Thyroid gland (tissue), 4 donors: ENCODE results near the gene LYZL2. TPM values are rescaled to one million over a fixed set of nuclear protein-coding genes. Genes with fewer than 3 reads are reported as not detected.
"Not testable (repeated sequence)": the region's sequence is repeated elsewhere in the genome, so short reads cannot be mapped to it uniquely, and the experiment has no call there.

Experiments
- DNase-seq, 2 donors: peaks; one replicate each; pipeline ENCODE4 v3.0.0-alpha.2; 2019
- H3K27ac ChIP-seq, 3 donors: fragments of 200-600 bp; sonication (generic); 1 replicate in 2 of 3; 2 replicates in 1 of 3; pipeline ENCODE4 v1.5.1; 2016 to 2019; ENCODE audit warnings: mild to moderate bottlenecking in 1 of 3, moderate library complexity in 1 of 3
- H3K27me3 ChIP-seq: fragments of 200-600 bp; sonication (generic); one replicate; pipeline ENCODE4 v1.5.1; 2019
- H3K36me3 ChIP-seq, 2 donors: fragments of 200-600 bp; sonication (generic); one replicate each; pipeline ENCODE4 v1.5.1; 2016 to 2019
- H3K4me1 ChIP-seq, 2 donors: fragments of 200-600 bp; sonication (generic); one replicate each; pipeline ENCODE4 v1.5.1; 2017 to 2019
- H3K4me3 ChIP-seq, 3 donors: fragments of 200-600 bp; sonication (generic); replicated peaks in 1 of 3; 1 replicate in 2 of 3; 2 replicates in 1 of 3; pipeline ENCODE4 v1.5.1; 2016; ENCODE audit warnings: mild to moderate bottlenecking in 1 of 3
- H3K9me3 ChIP-seq: fragments of 200-600 bp; sonication (generic); one replicate; pipeline ENCODE4 v1.5.1; 2017
- POLR2A ChIP-seq, 2 donors: fragments of 450-650 bp; IDR thresholded peaks; one replicate each; pipeline ENCODE4 v1.6.1; 2017; ENCODE audit warnings: antibody characterized with exemption in 2 of 2, mild to moderate bottlenecking in 2 of 2, moderate library complexity in 1 of 2
- WGBS, 2 donors: methylation state at CpG; one replicate each; pipeline ENCODE4 v1.1.5; 2017; 5-methylcytosine and 5-hydroxymethylcytosine counted together
- intact Hi-C: fragments of 100-400 bp; cut with DNase I; formaldehyde crosslinking; loops from one replicate; pipeline ENCODE4 v1.15.1; 2023
- total RNA-seq, 4 donors: library from RNA; depleted of rRNA; stranded (reverse); fragments of >200 nt; gene quantifications; one replicate each; pipeline ENCODE4 v1.2.3, GENCODE V29; 2016
- TF ChIP-seq, protein P1 (sequence below), 6 experiments: fragments of 200-600 bp in 3 of 6; fragments of 450-650 bp in 3 of 6; sonication (generic) in 3 of 6; IDR thresholded peaks; one replicate each; pipeline ENCODE4 v1.5.1; 2016 to 2019; ENCODE audit warnings: antibody characterized with exemption in 6 of 6, mild to moderate bottlenecking in 2 of 6, inconsistent platforms in 1 of 6, moderate library complexity in 1 of 6

The LYZL2 gene
- not detected for total RNA-seq

DNA sequence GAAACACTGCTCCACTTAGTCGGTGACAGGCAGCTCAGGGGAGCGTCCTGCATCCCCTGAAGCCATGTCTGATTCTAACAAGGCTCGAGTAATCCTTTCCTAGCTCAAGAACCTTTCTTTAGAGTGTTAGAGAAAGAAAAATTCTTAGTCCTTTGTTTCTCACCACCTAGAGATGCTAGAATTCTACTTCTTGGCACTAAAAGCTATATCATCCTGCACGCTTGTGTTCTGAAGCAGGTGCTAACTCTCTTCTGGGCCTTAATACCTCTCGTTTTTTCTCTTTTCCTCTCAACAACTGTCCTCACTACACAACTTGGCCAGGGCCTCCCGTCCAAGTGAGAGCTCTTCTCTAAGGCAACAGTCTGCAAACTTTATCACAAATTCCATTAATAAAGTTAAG, at the start of gene LYZL2:
TSS of gene LYZL2 (minus strand) at position 101 of the 400 bp plus-strand sequence. CDS start 2,838 bp downstream, outside the sequence.
- Histone ChIP-seq H3K27ac (no peak within 1 kb of the TSS), H3K9me3 (no peaks in the 10 kb centered on the region), H3K4me3 (no peak within 1 kb of the TSS), H3K4me1 (no peaks in the 10 kb centered on the region), H3K27me3 (no peaks in the 10 kb centered on the region), H3K36me3 (no peaks in the 10 kb centered on the region)
- 71 to 80% methylated on average over 6 of the region's 6 CpGs for WGBS, 2 donors
- intact Hi-C loops: no loop called here
- DNase-seq: no peak
- no peak for TF ChIP-seq POLR2A (IDR thresholded peaks at IDR 0.05)
- TF ChIP-seq, protein P1, sequence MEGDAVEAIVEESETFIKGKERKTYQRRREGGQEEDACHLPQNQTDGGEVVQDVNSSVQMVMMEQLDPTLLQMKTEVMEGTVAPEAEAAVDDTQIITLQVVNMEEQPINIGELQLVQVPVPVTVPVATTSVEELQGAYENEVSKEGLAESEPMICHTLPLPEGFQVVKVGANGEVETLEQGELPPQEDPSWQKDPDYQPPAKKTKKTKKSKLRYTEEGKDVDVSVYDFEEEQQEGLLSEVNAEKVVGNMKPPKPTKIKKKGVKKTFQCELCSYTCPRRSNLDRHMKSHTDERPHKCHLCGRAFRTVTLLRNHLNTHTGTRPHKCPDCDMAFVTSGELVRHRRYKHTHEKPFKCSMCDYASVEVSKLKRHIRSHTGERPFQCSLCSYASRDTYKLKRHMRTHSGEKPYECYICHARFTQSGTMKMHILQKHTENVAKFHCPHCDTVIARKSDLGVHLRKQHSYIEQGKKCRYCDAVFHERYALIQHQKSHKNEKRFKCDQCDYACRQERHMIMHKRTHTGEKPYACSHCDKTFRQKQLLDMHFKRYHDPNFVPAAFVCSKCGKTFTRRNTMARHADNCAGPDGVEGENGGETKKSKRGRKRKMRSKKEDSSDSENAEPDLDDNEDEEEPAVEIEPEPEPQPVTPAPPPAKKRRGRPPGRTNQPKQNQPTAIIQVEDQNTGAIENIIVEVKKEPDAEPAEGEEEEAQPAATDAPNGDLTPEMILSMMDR (IDR thresholded peaks at IDR 0.05): no peak

DNA sequence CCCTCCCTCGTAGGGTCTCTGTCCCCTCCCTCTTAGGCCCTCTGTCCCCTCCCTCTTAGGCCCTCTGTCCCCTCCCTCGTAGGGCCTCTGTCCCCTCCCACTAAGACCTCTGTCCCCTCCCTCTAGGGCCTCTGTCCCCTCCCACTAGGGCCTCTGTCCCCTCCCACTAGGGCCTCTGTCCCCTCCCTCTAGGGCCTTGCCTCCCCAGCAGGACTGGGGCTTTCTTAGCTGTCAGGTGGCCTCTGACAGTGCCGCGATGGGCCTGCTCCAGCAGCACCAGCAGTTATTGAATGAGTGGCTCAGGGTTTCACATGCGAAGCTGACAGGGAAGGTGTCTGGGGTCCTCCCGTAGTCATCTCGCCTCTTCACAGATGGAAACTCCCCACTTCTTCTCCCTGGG, 48.1 kb upstream of the LYZL2 start:
- H3K4me3 ChIP-seq, H3K27ac ChIP-seq, H3K36me3 ChIP-seq, H3K27me3 ChIP-seq, intact Hi-C loops, H3K9me3 ChIP-seq, H3K4me1 ChIP-seq, DNase-seq: not testable (repeated sequence)
- WGBS, 2 donors: 91 to 100% methylated on average over 1 to 3 of the region's 7 CpGs

DNA sequence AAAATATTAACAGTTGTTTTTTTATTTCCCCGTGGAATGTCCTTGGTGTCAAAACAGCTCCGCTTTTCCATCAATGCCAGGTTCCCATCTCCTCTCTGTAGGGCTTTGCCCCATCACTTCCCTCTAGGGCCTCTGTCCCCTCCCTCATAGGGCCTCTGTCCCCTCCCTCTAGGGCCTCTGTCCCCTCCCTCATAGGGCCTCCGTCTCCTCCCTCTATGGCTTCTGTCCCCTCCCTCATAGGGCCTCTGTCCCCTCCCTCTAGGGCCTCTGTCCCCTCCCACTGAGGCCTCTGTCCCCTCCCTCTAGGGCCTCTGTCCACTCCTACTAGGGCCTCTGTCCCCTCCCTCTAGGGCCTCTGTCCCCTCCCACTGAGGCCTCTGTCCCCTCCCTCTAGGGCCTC, 47.6 kb upstream of the LYZL2 start:
- intact Hi-C loops, H3K36me3 ChIP-seq, DNase-seq, H3K4me3 ChIP-seq, H3K9me3 ChIP-seq, H3K27me3 ChIP-seq, H3K27ac ChIP-seq, H3K4me1 ChIP-seq: not testable (repeated sequence)
- WGBS, 2 donors: 67 to 76% methylated on average over 3 of the region's 3 CpGs

DNA sequence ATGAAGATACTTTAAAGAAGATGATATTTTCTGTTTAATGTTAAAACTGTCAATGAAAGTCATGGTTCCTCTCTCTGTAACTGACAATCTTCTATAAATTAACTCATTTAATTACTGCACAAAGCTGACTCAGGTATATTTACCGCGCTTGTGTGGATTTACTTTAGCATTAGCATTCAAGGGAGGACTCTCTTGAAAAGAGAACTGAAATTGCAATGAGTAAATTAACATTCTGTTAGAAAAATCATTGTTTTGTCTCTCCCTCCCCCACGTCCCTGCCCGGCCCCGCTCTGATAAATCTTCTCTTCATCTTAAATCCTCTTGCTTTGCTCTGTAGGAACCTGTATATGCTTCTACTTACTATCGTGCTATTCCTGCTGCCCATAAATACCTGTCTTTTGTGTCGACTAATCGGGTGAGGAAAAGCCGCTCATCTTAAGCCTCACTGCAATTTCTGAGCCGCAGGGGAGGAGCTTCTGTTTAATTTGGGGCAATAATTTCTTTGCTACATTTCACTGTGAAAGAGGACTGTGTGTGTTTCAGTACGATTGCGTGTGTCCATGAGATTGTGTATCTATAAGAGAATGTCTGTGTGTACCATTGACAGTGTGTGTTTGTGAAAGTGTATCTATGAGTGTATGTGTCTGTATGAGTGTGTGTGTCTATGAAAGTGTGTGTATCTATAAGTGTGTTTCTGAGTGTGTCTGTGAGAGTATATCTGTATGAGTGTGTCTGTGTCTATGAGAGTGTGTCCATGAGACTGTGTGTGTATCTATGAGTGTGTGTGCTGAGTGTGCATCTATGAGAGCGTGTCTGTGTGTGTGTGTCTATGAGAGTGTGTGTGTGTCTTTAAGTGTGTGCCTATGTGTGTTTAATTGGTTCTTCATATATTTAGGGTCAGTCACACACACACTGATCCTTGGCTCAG, 46.5 kb upstream of the LYZL2 start:
- intact Hi-C loops: no loop called here
- no peak overlapping the region for H3K4me3 ChIP-seq
- TF ChIP-seq, protein P1 (IDR thresholded peaks at IDR 0.05): no peak
- TF ChIP-seq POLR2A (IDR thresholded peaks at IDR 0.05): no peak
- no peaks in the 10 kb centered on the region for H3K27me3 ChIP-seq
- WGBS, 2 donors: 84 to 88% methylated on average over 13 of the region's 13 CpGs
- H3K27ac ChIP-seq: no peak overlapping the region
- no peaks in the 10 kb centered on the region for H3K36me3 ChIP-seq
- no peak for DNase-seq
- H3K4me1 ChIP-seq: no peaks in the 10 kb centered on the region
- no peaks in the 10 kb centered on the region for H3K9me3 ChIP-seq

DNA sequence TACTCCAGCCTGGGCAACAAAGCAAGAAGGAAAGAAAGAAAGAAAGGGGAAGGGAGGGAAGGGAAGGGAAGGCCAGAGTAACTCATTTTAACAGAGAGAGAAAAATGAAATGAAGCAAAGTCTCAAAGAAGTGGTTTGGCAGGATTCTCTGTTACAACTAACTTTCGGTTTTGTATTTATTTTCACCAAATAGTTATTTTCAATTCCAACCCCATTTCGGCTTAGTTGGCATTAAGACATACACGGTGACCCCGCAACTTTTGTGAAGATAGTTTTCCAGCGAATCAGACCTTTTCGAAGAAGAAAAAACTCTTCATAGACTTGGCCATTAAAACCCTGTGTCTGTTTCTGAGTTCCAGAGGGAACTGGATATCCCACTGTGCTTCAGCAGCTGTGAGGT, 45.2 kb upstream of the LYZL2 start:
- Histone ChIP-seq H3K27ac (no peak overlapping the region), H3K9me3 (no peaks in the 10 kb centered on the region), H3K4me3 (no peak overlapping the region), H3K4me1 (no peaks in the 10 kb centered on the region), H3K27me3 (no peaks in the 10 kb centered on the region), H3K36me3 (no peaks in the 10 kb centered on the region)
- DNase-seq: no peak
- intact Hi-C loops: no loop called here
- 72 to 90% methylated on average over 6 of the region's 6 CpGs for WGBS, 2 donors
- TF ChIP-seq, protein P1 (IDR thresholded peaks at IDR 0.05): no peak
- no peak for TF ChIP-seq POLR2A (IDR thresholded peaks at IDR 0.05)

DNA sequence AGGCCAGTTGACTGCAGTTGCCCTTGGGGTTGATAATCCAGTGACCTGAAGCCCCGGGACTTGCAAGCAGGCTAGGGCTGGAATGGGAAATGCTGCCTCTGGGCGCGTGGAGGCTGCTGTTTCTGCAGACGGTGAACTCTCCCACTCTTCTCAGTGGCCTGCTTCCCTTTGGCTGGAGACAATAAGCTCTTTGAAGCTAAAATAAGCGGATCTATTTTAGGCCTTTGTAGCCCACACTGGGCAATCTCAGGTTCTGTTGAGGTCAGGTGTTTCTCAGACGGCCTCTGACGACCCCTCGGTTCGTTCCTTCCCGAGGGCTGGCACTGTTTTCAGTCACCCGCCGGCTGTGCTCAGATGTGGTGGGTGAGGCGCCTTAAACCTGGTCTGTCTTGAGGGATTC, 43.7 kb upstream of the LYZL2 start:
- H3K4me1 ChIP-seq, H3K9me3 ChIP-seq, H3K27ac ChIP-seq, intact Hi-C loops, H3K4me3 ChIP-seq, DNase-seq, H3K36me3 ChIP-seq, H3K27me3 ChIP-seq: not testable (repeated sequence)
- 95% methylated on average over 4 of the region's 13 CpGs; no CpG with 5 or more reads in 1 of the 2 donors for WGBS, 2 donors

DNA sequence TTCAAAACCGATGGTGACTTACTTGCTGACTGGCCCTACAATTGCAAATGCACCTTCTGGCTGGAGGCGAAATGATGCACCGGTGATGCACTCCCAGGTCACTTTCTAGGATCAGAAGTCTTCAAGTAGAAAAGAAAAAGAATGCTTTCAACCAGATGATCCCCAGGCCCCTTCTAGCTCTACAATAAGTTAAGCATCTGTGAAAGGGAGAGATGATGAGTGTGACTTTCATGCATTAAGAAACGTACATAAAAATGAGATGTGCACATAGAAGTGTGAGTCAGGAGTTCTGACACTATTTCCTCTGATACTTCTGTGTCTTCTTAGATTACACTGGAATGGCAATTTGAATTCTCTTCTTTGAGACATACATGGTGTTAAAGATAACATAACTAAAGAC, 42.8 kb upstream of the LYZL2 start:
- H3K4me1 ChIP-seq, H3K4me3 ChIP-seq, H3K9me3 ChIP-seq, H3K27me3 ChIP-seq, DNase-seq, H3K36me3 ChIP-seq, intact Hi-C loops, H3K27ac ChIP-seq: not testable (repeated sequence)
- WGBS, 2 donors: 90 to 96% methylated on average over 4 of the region's 4 CpGs
